OCI-LY7 (cell line): ENCODE data around the gene MALRD1. TPM values are rescaled to one million over a fixed set of nuclear protein-coding genes. Genes with fewer than 3 reads are reported as not detected.

ENCODE experiments used
- BruUV-seq: library from RNA; stranded (reverse); fragments of 400-500 nt; replicated peaks from 2 replicates; lab custom pipeline; 2021; lab: Mats Ljungman, UMichigan
- CTCF ChIA-PET: fragments of 300-600 bp; sonication (Branson Sonifier 250); formaldehyde crosslinking; loops from one replicate; lab custom pipeline; 2022; ENCODE audit warnings: antibody characterized with exemption; ENCODE audit not compliant: unreplicated experiment; lab: Charles Lee
- POLR2A ChIA-PET: fragments of 300-600 bp; sonication (Branson Sonifier 250); formaldehyde crosslinking; loops from one replicate; lab custom pipeline; 2022; ENCODE audit warnings: antibody characterized with exemption; lab: Charles Lee
- DNase-seq: peaks from one replicate; pipeline ENCODE4 v3.0.0-alpha.2; 2015; ENCODE audit warnings: low spot score
- H2AFZ ChIP-seq: fragments of 200-600 bp; sonication (generic), shearing (Covaris generic); 2 replicates; pipeline ENCODE4 v1.6.1; 2014; ENCODE audit warnings: mild to moderate bottlenecking, antibody characterized with exemption, low read length, moderate library complexity
- H3K27ac ChIP-seq: fragments of 200-600 bp; sonication (generic); 2 replicates; pipeline ENCODE4 v1.5.1; 2014; ENCODE audit warnings: mixed run types, low read depth, mild to moderate bottlenecking, moderate library complexity, low read length, inconsistent platforms; ENCODE audit not compliant: poor library complexity, severe bottlenecking
- H3K36me3 ChIP-seq: fragments of 200-600 bp; sonication (generic); 2 replicates; pipeline ENCODE4 v1.6.1; 2014; ENCODE audit warnings: mild to moderate bottlenecking, antibody characterized with exemption, low read length, moderate library complexity, mixed read lengths; ENCODE audit not compliant: insufficient read depth
- H3K4me1 ChIP-seq: fragments of 200-600 bp; sonication (generic); 2 replicates; pipeline ENCODE4 v1.5.1; 2014; ENCODE audit warnings: mild to moderate bottlenecking, low read length; ENCODE audit not compliant: insufficient read depth, poor library complexity, severe bottlenecking
- H3K4me2 ChIP-seq: fragments of 200-600 bp; sonication (generic); 2 replicates; pipeline ENCODE4 v1.6.1; 2014; ENCODE audit warnings: mild to moderate bottlenecking, low read length
- H3K4me3 ChIP-seq: fragments of 200-600 bp; sonication (generic); 2 replicates; pipeline ENCODE4 v1.5.1; 2014; ENCODE audit warnings: mild to moderate bottlenecking, low read depth, low read length; ENCODE audit not compliant: poor library complexity, severe bottlenecking
- H3K79me2 ChIP-seq: fragments of 200-600 bp; sonication (generic); 2 replicates; pipeline ENCODE4 v1.6.1; 2016; ENCODE audit warnings: low read depth, mild to moderate bottlenecking, low read length, moderate library complexity, mixed read lengths; ENCODE audit not compliant: insufficient read depth
- H3K9me2 ChIP-seq: fragments of 200-600 bp; sonication (generic); 2 replicates; pipeline ENCODE4 v1.6.1; 2016; ENCODE audit warnings: mild to moderate bottlenecking, low read length, mixed read lengths; ENCODE audit not compliant: insufficient read depth
- H3K9me3 ChIP-seq: fragments of 200-600 bp; sonication (generic); 2 replicates; pipeline ENCODE4 v1.6.1; 2014; ENCODE audit warnings: mild to moderate bottlenecking, mixed run types, low read length, mixed read lengths
- H4K20me1 ChIP-seq: fragments of 200-600 bp; sonication (generic); 2 replicates; pipeline ENCODE4 v1.6.1; 2014; ENCODE audit warnings: mild to moderate bottlenecking, antibody characterized with exemption, low read length, moderate library complexity, mixed read lengths; ENCODE audit not compliant: insufficient read depth
- EZH2phosphoT487 ChIP-seq: fragments of 200-600 bp; sonication (generic); IDR thresholded peaks from 2 replicates; pipeline ENCODE4 v1.6.1; 2018; ENCODE audit warnings: low read depth, borderline replicate concordance, mild to moderate bottlenecking, mixed run types, antibody characterized with exemption, low read length, moderate library complexity, mixed read lengths
- intact Hi-C: fragments of 100-400 bp; cut with micrococcal nuclease; formaldehyde crosslinking; loops from one replicate; pipeline ENCODE4 v1.10.0; 2022; ENCODE audit not compliant: unreplicated experiment
- total RNA-seq, 2 experiments: library from RNA; depleted of rRNA in 1 of 2; stranded (reverse); fragments of >200 nt in 1 of 2; shearing (Covaris generic) in 1 of 2; gene quantifications; 2 replicates each; pipeline ENCODE4 v1.2.3, GENCODE V29; 2014 to 2022
- TF ChIP-seq, protein P1 (sequence below): fragments of 200-600 bp; sonication (generic); conservative IDR thresholded peaks from 2 replicates; pipeline ENCODE4 v1.5.1; 2014; ENCODE audit warnings: mild to moderate bottlenecking, antibody characterized with exemption, low read length, moderate library complexity, mixed read lengths

The MALRD1 gene
- total RNA-seq, 2 experiments from 2014 or later: not detected

DNA sequence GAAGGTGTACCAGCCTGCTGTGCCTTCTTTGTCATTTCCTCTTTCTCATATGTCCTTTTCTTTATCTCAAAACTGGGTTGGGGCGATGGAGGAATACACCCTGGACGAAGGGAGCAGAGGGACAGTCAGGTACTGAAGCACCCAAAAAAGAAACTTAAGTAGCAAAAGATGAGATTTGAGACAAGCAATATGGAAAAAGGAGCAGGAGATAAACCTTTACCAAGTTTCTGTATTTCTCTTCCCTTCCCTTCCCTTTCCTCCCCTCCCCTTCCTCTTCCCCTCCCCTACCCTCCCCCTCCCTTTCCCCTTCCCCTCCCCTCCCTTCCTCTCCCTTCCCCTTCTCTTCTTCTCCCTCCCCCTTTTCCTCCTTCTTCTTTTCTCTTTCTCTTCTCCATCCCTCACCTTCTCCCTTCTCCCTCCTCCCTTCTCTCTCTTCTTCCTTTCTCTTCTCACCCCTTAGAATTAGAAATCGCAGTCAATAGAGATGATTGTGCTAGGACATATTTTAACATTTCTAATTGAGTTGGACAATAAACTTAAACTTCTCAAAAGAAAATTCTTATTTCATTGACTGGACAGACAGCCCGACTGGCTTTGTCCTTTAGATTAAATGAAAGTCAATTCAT lies 652.9 kb downstream of the MALRD1 start:
- BruUV-seq: no TSS peak

DNA sequence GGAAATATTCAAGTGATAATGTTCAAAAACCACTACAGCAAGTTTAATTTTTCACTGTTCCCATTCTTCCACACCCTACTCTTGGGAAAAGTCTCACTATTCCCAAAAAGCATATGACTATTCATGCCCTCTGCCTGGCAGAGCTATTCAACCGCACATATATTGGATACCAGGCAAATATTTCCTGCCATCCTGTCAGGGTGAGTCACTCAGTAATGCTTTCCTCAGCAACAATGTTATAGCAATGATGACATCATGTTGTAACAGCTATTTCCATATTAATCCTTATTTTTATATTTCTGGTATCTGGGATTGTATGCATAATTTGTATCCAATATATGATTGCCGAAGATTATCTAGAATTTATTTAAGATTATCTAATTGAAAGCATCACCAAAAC lies 653.6 kb downstream of the MALRD1 start:
- no peaks in the 10 kb centered on the region for H3K9me2 ChIP-seq
- H2AFZ ChIP-seq: no peak overlapping the region
- H3K36me3 ChIP-seq: no peaks in the 10 kb centered on the region
- no peak overlapping the region for H3K27ac ChIP-seq
- no peak overlapping the region for H3K4me2 ChIP-seq
- no peak for TF ChIP-seq EZH2phosphoT487
- TF ChIP-seq, protein P1, sequence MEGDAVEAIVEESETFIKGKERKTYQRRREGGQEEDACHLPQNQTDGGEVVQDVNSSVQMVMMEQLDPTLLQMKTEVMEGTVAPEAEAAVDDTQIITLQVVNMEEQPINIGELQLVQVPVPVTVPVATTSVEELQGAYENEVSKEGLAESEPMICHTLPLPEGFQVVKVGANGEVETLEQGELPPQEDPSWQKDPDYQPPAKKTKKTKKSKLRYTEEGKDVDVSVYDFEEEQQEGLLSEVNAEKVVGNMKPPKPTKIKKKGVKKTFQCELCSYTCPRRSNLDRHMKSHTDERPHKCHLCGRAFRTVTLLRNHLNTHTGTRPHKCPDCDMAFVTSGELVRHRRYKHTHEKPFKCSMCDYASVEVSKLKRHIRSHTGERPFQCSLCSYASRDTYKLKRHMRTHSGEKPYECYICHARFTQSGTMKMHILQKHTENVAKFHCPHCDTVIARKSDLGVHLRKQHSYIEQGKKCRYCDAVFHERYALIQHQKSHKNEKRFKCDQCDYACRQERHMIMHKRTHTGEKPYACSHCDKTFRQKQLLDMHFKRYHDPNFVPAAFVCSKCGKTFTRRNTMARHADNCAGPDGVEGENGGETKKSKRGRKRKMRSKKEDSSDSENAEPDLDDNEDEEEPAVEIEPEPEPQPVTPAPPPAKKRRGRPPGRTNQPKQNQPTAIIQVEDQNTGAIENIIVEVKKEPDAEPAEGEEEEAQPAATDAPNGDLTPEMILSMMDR: no peak
- no peaks in the 10 kb centered on the region for H3K9me3 ChIP-seq
- intact Hi-C loops: no loop called here
- no peak for DNase-seq
- BruUV-seq: no TSS peak
- H3K4me1 ChIP-seq: no peaks in the 10 kb centered on the region
- H3K4me3 ChIP-seq: no peak overlapping the region
- CTCF ChIA-PET: no interaction called here
- H4K20me1 ChIP-seq: no peaks in the 10 kb centered on the region
- no peaks in the 10 kb centered on the region for H3K79me2 ChIP-seq
- POLR2A ChIA-PET: interaction anchor here (0.6 kb wide), 2 partner anchors 285 to 490 kb away, joined by 3 read pairs; no protein-coding TSS in a partner anchor

More for the DNA sequence above, 652.9 kb downstream of the MALRD1 start:
- POLR2A ChIA-PET: interaction anchor here (0.6 kb wide), 1 partner anchor 490 kb away, joined by 3 read pairs; no protein-coding TSS in a partner anchor
- no peak overlapping the region for H3K4me2 ChIP-seq
- intact Hi-C loops: no loop called here
- H3K4me1 ChIP-seq: no peaks in the 10 kb centered on the region
- no peak for DNase-seq
- no peak for TF ChIP-seq EZH2phosphoT487
- TF ChIP-seq, protein P1: no peak
- H3K27ac ChIP-seq: no peak overlapping the region
- no peak overlapping the region for H3K4me3 ChIP-seq
- no peaks in the 10 kb centered on the region for H3K9me2 ChIP-seq
- no peaks in the 10 kb centered on the region for H3K9me3 ChIP-seq
- no peaks in the 10 kb centered on the region for H3K79me2 ChIP-seq
- CTCF ChIA-PET: no interaction called here
- H2AFZ ChIP-seq: no peak overlapping the region
- H4K20me1 ChIP-seq: no peaks in the 10 kb centered on the region
- no peaks in the 10 kb centered on the region for H3K36me3 ChIP-seq

DNA sequence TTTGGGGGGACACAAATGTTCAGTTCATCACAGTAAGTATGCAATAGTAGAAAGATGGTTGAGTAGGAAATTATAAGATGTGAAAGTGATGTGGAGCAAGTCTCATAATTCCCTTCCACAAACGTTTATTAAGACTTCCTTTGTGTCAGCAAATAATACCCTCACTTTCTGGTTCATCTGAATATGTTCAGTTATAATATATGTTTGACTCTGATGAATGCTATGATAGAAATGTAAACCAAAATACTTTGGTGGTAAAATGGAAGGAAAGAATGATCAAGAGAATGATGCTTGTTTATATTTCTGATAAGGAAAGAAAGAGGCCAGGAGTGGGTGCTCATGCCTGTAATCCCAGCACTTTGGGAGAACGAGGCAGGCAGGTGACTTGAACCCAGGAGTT lies 655.9 kb downstream of the MALRD1 start:
- no peak for TF ChIP-seq EZH2phosphoT487
- TF ChIP-seq, protein P1: no peak
- no peak for DNase-seq
- no TSS peak for BruUV-seq

More for the DNA sequence above, 655.9 kb downstream of the MALRD1 start:
- H3K79me2 ChIP-seq: no peaks in the 10 kb centered on the region
- no peaks in the 10 kb centered on the region for H4K20me1 ChIP-seq
- H3K9me3 ChIP-seq: no peaks in the 10 kb centered on the region
- H3K4me1 ChIP-seq: no peaks in the 10 kb centered on the region
- H3K27ac ChIP-seq: no peak overlapping the region
- ChIA-PET CTCF (no interaction called here), POLR2A (no interaction called here)
- no peaks in the 10 kb centered on the region for H3K9me2 ChIP-seq
- no peak overlapping the region for H3K4me2 ChIP-seq
- H3K4me3 ChIP-seq: no peak overlapping the region
- no peaks in the 10 kb centered on the region for H3K36me3 ChIP-seq
- intact Hi-C loops: no loop called here
- H2AFZ ChIP-seq: no peak overlapping the region
